ENCODE data around the gene FIGLA. TPM values are rescaled to one million over a fixed set of nuclear protein-coding genes. Genes with fewer than 3 reads are reported as not detected.

Gene FIGLA
- total RNA-seq, 1 donor from 2014 or later: not detected

DNA sequence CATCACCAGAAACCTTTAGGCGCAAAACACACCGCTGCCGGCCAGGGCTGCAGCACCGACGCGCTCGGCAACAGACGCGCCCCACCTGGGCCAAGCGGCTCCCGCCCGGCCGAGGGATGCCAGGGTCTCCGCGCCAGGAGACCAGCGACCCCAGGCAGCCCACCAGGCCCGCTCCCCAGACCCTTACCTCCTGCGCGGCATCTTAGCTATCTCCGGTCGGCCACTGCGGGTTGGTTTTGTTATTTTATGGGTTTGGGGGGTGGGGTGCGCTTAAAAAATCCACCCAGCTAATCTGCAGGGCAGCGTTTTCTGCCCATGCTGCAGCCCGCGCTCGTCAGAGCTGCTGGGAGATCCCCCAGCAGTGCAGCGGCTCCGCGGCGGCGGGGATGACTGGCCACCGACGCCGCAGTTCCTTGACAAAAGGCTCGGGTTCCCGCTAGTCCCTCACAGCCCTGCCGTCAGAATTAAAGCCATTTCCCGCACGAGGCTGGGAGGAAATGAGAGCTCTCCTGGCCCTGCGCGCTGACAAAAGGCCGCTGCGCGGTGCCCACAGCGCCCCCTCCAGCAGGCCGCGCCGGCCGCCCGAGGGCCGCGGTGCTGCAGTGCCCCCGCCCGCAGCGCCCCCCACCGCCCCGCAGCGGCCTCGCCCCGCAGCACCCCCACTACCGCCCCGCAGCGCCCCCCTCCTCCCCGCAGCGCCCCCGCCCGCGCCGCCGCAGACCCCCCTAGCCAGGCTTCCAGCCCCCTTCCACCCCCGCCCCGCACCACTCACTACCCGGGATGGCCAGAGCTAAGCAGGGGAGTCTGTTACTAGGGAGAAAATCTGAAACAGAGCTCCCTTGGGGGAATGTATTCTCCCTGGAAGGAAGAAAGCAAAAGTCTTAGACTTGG is 22.5 kb downstream of the FIGLA start, which contains the start of gene ADD2:
Gene ADD2 (minus strand): TSS at position 502 of the 891 bp plus-strand sequence. CDS start 61,792 bp downstream, outside the sequence.
- H3K36me3 ChIP-seq (ENCODE audit: insufficient read depth, low read length): no peaks in the 10 kb centered on the region
- no peaks in the 10 kb centered on the region for H3K4me1 ChIP-seq (ENCODE audit: insufficient read depth, low read length)
- Mint-ChIP-seq H3K4me3 (ENCODE audit: unreplicated experiment) (peak within 1 kb of the TSS; percentile 82), H3K36me3 (ENCODE audit: low read depth, unreplicated experiment) (no peaks in the 10 kb centered on the region), H3K4me1 (ENCODE audit: low read depth, unreplicated experiment) (no peaks in the 10 kb centered on the region), H3K27me3 (ENCODE audit: low read depth, unreplicated experiment) (peaks cover 41% of the 10 kb centered on the region), H3K9me3 (ENCODE audit: unreplicated experiment) (no peaks in the 10 kb centered on the region), H3K27ac (ENCODE audit: unreplicated experiment) (no peak within 1 kb of the TSS)
- no peaks in the 10 kb centered on the region for H3K79me2 ChIP-seq (ENCODE audit: insufficient read depth, low read length)
- H3K9me3 ChIP-seq (ENCODE audit: insufficient read depth, low read depth, low read length): no peaks in the 10 kb centered on the region
- DNase-seq (ENCODE audit: low read depth) (peak; percentile 46), FAIRE-seq (no peak)
- no peak within 1 kb of the TSS for H3K27ac ChIP-seq (ENCODE audit: low read depth, low read length)
- H3K27me3 ChIP-seq (ENCODE audit: insufficient read depth, low read length): peaks cover 33% of the 10 kb centered on the region
- TF ChIP-seq EZH2 (IDR thresholded peaks at IDR 0.05; ENCODE audit: insufficient read depth, low read length): peak; percentile 75
- TF ChIP-seq, protein P1, sequence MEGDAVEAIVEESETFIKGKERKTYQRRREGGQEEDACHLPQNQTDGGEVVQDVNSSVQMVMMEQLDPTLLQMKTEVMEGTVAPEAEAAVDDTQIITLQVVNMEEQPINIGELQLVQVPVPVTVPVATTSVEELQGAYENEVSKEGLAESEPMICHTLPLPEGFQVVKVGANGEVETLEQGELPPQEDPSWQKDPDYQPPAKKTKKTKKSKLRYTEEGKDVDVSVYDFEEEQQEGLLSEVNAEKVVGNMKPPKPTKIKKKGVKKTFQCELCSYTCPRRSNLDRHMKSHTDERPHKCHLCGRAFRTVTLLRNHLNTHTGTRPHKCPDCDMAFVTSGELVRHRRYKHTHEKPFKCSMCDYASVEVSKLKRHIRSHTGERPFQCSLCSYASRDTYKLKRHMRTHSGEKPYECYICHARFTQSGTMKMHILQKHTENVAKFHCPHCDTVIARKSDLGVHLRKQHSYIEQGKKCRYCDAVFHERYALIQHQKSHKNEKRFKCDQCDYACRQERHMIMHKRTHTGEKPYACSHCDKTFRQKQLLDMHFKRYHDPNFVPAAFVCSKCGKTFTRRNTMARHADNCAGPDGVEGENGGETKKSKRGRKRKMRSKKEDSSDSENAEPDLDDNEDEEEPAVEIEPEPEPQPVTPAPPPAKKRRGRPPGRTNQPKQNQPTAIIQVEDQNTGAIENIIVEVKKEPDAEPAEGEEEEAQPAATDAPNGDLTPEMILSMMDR (IDR thresholded peaks at IDR 0.05; ENCODE audit: insufficient read depth, low read depth, low read length): peak; percentile 3
- peak within 1 kb of the TSS; percentile 59 for H3K4me3 ChIP-seq (ENCODE audit: insufficient read depth, low read depth, low read length)
- H3K9ac ChIP-seq (ENCODE audit: low read length): peak within 1 kb of the TSS; percentile 30
- H2AFZ ChIP-seq (ENCODE audit: low read depth, low read length): peak within 1 kb of the TSS; percentile 85
- peak within 1 kb of the TSS; percentile 86 for H3K4me2 ChIP-seq (ENCODE audit: low read length)
- H4K20me1 ChIP-seq (ENCODE audit: insufficient read depth, low read length): no peaks in the 10 kb centered on the region

DNA sequence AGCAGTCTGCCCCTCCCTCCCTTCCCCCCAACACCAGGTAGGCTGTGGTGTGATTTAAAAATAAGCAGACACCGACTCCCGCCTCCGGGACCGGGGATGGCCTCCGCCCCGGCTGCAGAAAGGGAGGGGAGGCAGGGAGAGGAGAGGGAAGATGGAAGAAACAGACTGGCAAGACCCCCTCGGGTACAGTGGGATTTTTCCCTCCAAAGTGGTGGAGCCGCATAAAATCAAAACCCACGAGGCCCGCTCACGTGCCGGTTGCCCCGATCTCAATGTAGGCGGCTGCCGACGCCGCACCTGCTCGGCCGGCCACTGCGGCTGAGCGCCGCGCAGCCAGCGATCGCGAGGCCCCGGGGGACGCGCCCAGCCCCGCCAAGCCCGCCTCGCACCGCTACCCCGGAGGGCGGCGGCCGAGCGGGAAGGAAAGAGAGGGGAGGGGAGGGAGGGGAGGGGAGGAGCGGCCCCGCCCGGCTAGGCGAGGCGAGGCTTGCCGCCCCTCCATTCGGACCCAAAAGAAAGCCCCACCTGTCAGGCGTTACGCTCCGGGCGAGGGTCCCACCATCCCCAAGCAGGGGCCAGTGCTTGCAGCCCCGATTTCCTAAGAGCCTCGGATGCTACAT is 23.3 kb downstream of the FIGLA start:
- Mint-ChIP-seq H3K4me3 (ENCODE audit: unreplicated experiment) (peak overlapping the region; percentile 82), H3K27ac (ENCODE audit: unreplicated experiment) (no peak overlapping the region)
- peak overlapping the region; percentile 86 for H3K4me2 ChIP-seq (ENCODE audit: low read length)

More for the DNA sequence above, 23.3 kb downstream of the FIGLA start:
- Mint-ChIP-seq H3K27me3 (ENCODE audit: low read depth, unreplicated experiment) (peaks cover 37% of the 10 kb centered on the region), H3K36me3 (ENCODE audit: low read depth, unreplicated experiment) (no peaks in the 10 kb centered on the region), H3K9me3 (ENCODE audit: unreplicated experiment) (no peaks in the 10 kb centered on the region), H3K4me1 (ENCODE audit: low read depth, unreplicated experiment) (no peaks in the 10 kb centered on the region)
- no peaks in the 10 kb centered on the region for H3K36me3 ChIP-seq (ENCODE audit: insufficient read depth, low read length)
- no peaks in the 10 kb centered on the region for H3K9me3 ChIP-seq (ENCODE audit: insufficient read depth, low read depth, low read length)
- peak overlapping the region; percentile 30 for H3K9ac ChIP-seq (ENCODE audit: low read length)
- H3K27me3 ChIP-seq (ENCODE audit: insufficient read depth, low read length): peaks cover 31% of the 10 kb centered on the region
- TF ChIP-seq, protein P1 (IDR thresholded peaks at IDR 0.05; ENCODE audit: insufficient read depth, low read depth, low read length): no peak
- peak; percentile 89 for TF ChIP-seq EZH2 (IDR thresholded peaks at IDR 0.05; ENCODE audit: insufficient read depth, low read length)
- H3K27ac ChIP-seq (ENCODE audit: low read depth, low read length): no peak overlapping the region
- DNase-seq (ENCODE audit: low read depth): no peak
- H3K4me3 ChIP-seq (ENCODE audit: insufficient read depth, low read depth, low read length): peak overlapping the region; percentile 59
- H2AFZ ChIP-seq (ENCODE audit: low read depth, low read length): peak overlapping the region; percentile 85
- no peaks in the 10 kb centered on the region for H4K20me1 ChIP-seq (ENCODE audit: insufficient read depth, low read length)
- no peaks in the 10 kb centered on the region for H3K79me2 ChIP-seq (ENCODE audit: insufficient read depth, low read length)
- no peaks in the 10 kb centered on the region for H3K4me1 ChIP-seq (ENCODE audit: insufficient read depth, low read length)
- FAIRE-seq: no peak

All from astrocyte (in vitro differentiated cells and primary cell).